Vagina (tissue), 2 donors: Measurements from ENCODE around the gene PI16.

Experiments used
- CTCF ChIP-seq, 3 experiments: fragments of 450-650 bp in 2 of 3; fragments of 200-600 bp in 1 of 3; sonication (generic) in 1 of 3; IDR thresholded peaks; one replicate each; pipeline ENCODE4 v1.5.1; 2017 to 2019; ENCODE audit warnings: antibody characterized with exemption in 3 of 3, mild to moderate bottlenecking in 2 of 3, moderate library complexity in 2 of 3
- POLR2A ChIP-seq, 2 donors: fragments of 450-650 bp; IDR thresholded peaks; one replicate each; pipeline ENCODE4 v1.6.1; 2017; ENCODE audit warnings: antibody characterized with exemption in 2 of 2, mild to moderate bottlenecking in 2 of 2, moderate library complexity in 2 of 2

- TF ChIP-seq CTCF (IDR thresholded peaks at IDR 0.05) (no peak), POLR2A (IDR thresholded peaks at IDR 0.05) (no peak)
Measured at GRCh38 chr6:36954262-36954931, at the start of gene PI16.
